Measurements from ENCODE around the gene YIPF2. TPM values are rescaled to one million over a fixed set of nuclear protein-coding genes. Genes with fewer than 3 reads are reported as not detected.

YIPF2 gene
- total and polyA plus RNA-seq, 8 donors = 31.9 to 77.6 (median 37.1) TPM

- Histone ChIP-seq H3K9me3 (no peaks in the 10 kb centered on the region), H3K27me3 (no peaks in the 10 kb centered on the region), H3K4me1 (peaks cover 0 to 2% of the 10 kb centered on the region in 2 donors), H3K27ac (no peak overlapping the region), H3K4me3 (no peak overlapping the region), H3K36me3 (peaks cover 0 to 90% of the 10 kb centered on the region in 2 donors)
- intact Hi-C loops (cut with DNase I) = no loop called here
- no peak for DNase-seq
- TF ChIP-seq CTCF (IDR thresholded peaks at IDR 0.05) = no peak
- peak; percentile 20 for ATAC-seq
Observed at GRCh38 chr19:10915130-10916091, 13.0 kb downstream of the YIPF2 start.

GRCh38 chr19:10913716-10914340 is 14.6 kb downstream of the YIPF2 start:
- no peak for DNase-seq
- H3K4me3 ChIP-seq = no peak overlapping the region
- H3K36me3 ChIP-seq = peaks cover 0 to 90% of the 10 kb centered on the region in 2 donors

GRCh38 chr19:10912619-10913018 is 15.8 kb downstream of the YIPF2 start:
- Histone ChIP-seq H3K36me3 (peaks cover 0 to 92% of the 10 kb centered on the region in 2 donors), H3K4me3 (no peak overlapping the region), H3K9me3 (no peaks in the 10 kb centered on the region), H3K4me1 (no peaks in the 10 kb centered on the region), H3K27me3 (no peaks in the 10 kb centered on the region), H3K27ac (no peak overlapping the region)
- no peak for ATAC-seq
- no peak for DNase-seq
- intact Hi-C loops (cut with DNase I) = no loop called here
- TF ChIP-seq CTCF (IDR thresholded peaks at IDR 0.05) = no peak

More at GRCh38 chr19:10913716-10914340, 14.6 kb downstream of the YIPF2 start:
- no peak for TF ChIP-seq CTCF (IDR thresholded peaks at IDR 0.05)
- H3K27me3 ChIP-seq = no peaks in the 10 kb centered on the region
- no peak for ATAC-seq
- intact Hi-C loops (cut with DNase I) = no loop called here
- no peak overlapping the region for H3K27ac ChIP-seq
- H3K4me1 ChIP-seq = no peaks in the 10 kb centered on the region
- H3K9me3 ChIP-seq = no peaks in the 10 kb centered on the region

GRCh38 chr19:10911579-10912363 is 16.7 kb downstream of the YIPF2 start:
- Histone ChIP-seq H3K9me3 (no peaks in the 10 kb centered on the region), H3K36me3 (peaks cover 0 to 96% of the 10 kb centered on the region in 2 donors), H3K27me3 (no peaks in the 10 kb centered on the region), H3K27ac (no peak overlapping the region), H3K4me1 (no peaks in the 10 kb centered on the region), H3K4me3 (no peak overlapping the region)
- DNase-seq (no peak), ATAC-seq (no peak)
- TF ChIP-seq CTCF (IDR thresholded peaks at IDR 0.05) = no peak
- intact Hi-C loops (cut with DNase I) = no loop called here
